ENCODE results near the gene AGTPBP1. TPM values are rescaled to one million over a fixed set of nuclear protein-coding genes. Genes with fewer than 3 reads are reported as not detected.

The AGTPBP1 gene
- total and polyA plus RNA-seq, 9 of the 15 experiments (the other 6 are each of a cell fraction or from before 2014, with no cell fraction given) = 1.4 to 7.9 (median 4.6) TPM

GRCh38 chr9:85528607-85529006 lies 213.1 kb downstream of the AGTPBP1 start:
- no peaks in the 10 kb centered on the region for H3K9me3 ChIP-seq (replicated peaks; ENCODE audit: control insufficient read depth, insufficient read depth, low read depth, low read length)
- H3K9ac ChIP-seq (ENCODE audit: insufficient read depth in 1 of 2, low read depth in 2 of 2, low read length in 2 of 2) = no peak overlapping the region
- no peak for FAIRE-seq
- no peak for DNase-seq (ENCODE audit: extremely low read depth in 1 of 4, low spot score in 3 of 4)
- intact Hi-C loops (cut with micrococcal nuclease) = no loop called here
- H4K20me1 ChIP-seq (replicated peaks; ENCODE audit: control insufficient read depth, insufficient read depth, low read length) = no peaks in the 10 kb centered on the region
- no peak overlapping the region for H3K4me3 ChIP-seq
- in situ Hi-C loops (cut with MboI) = no loop called here
- no peaks in the 10 kb centered on the region for H3K4me1 ChIP-seq (replicated peaks in 1 of 2; ENCODE audit: control insufficient read depth in 2 of 2, insufficient read depth in 2 of 2, low read length in 2 of 2)
- no peaks in the 10 kb centered on the region for H3K79me2 ChIP-seq (ENCODE audit: control insufficient read depth, insufficient read depth, low read length)
- H3K27me3 ChIP-seq (ENCODE audit: control insufficient read depth in 2 of 2, insufficient read depth in 2 of 2, low read length in 2 of 2) = peaks cover 0 to 3% of the 10 kb centered on the region in 2 experiments; a peak in 2 of 5 replicates
- BruUV-seq (replicated peaks) = no TSS peak
- H3K36me3 ChIP-seq (ENCODE audit: control insufficient read depth, insufficient read depth, low read length) = no peaks in the 10 kb centered on the region
- H2AFZ ChIP-seq (ENCODE audit: low read depth, low read length) = no peak overlapping the region
- no peak overlapping the region for H3K4me2 ChIP-seq (ENCODE audit: insufficient read depth, low read length)
- H3K27ac ChIP-seq (ENCODE audit: extremely low read depth, low read depth, low read length) = no peak overlapping the region
- H3K9me1 ChIP-seq (ENCODE audit: control insufficient read depth, insufficient read depth, low read length) = no peaks in the 10 kb centered on the region
- ChIA-PET POLR2A (interaction anchor here (0.8 kb wide), 1 partner anchor 1523 kb away, joined by 3 read pairs; no protein-coding TSS in a partner anchor), CTCF (ENCODE audit: low intra/inter-chr PET ratio) (no interaction called here)
- WGBS (ENCODE audit: insufficient coverage, low coverage, missing lambda C conversion rate) = 0% methylated on average over 3 of the region's 4 CpGs
- no peak for ATAC-seq
- TF ChIP-seq GTF2B (IDR thresholded peaks at IDR 0.05; ENCODE audit: extremely low read depth, insufficient read length) (no peak), HMGN3 (IDR thresholded peaks at IDR 0.05; ENCODE audit: borderline replicate concordance, extremely low read depth, insufficient read length, low read depth, low read length) (no peak), MAZ (CRISPR knock-in tag; conservative IDR thresholded peaks at IDR 0.05 in 1 of 2, IDR thresholded peaks at IDR 0.05 in 1 of 2) (no peak), ZNF347 (CRISPR knock-in tag; IDR thresholded peaks at IDR 0.05; ENCODE audit: low read depth) (no peak), CTCFL (IDR thresholded peaks at IDR 0.05; ENCODE audit: borderline replicate concordance, insufficient read depth, low read depth, low read length, poor library complexity, severe bottlenecking) (no peak), CBFB (CRISPR knock-in tag; IDR thresholded peaks at IDR 0.05) (no peak), ZNF217 (CRISPR knock-in tag; IDR thresholded peaks at IDR 0.05) (no peak), PHTF2 (CRISPR knock-in tag; IDR thresholded peaks at IDR 0.05) (no peak), HINFP (tag; conservative IDR thresholded peaks at IDR 0.05; ENCODE audit: low read depth) (no peak), BRD9 (IDR thresholded peaks at IDR 0.05; ENCODE audit: low read depth, partially characterized antibody) (no peak)
- TF ChIP-seq, protein P1, sequence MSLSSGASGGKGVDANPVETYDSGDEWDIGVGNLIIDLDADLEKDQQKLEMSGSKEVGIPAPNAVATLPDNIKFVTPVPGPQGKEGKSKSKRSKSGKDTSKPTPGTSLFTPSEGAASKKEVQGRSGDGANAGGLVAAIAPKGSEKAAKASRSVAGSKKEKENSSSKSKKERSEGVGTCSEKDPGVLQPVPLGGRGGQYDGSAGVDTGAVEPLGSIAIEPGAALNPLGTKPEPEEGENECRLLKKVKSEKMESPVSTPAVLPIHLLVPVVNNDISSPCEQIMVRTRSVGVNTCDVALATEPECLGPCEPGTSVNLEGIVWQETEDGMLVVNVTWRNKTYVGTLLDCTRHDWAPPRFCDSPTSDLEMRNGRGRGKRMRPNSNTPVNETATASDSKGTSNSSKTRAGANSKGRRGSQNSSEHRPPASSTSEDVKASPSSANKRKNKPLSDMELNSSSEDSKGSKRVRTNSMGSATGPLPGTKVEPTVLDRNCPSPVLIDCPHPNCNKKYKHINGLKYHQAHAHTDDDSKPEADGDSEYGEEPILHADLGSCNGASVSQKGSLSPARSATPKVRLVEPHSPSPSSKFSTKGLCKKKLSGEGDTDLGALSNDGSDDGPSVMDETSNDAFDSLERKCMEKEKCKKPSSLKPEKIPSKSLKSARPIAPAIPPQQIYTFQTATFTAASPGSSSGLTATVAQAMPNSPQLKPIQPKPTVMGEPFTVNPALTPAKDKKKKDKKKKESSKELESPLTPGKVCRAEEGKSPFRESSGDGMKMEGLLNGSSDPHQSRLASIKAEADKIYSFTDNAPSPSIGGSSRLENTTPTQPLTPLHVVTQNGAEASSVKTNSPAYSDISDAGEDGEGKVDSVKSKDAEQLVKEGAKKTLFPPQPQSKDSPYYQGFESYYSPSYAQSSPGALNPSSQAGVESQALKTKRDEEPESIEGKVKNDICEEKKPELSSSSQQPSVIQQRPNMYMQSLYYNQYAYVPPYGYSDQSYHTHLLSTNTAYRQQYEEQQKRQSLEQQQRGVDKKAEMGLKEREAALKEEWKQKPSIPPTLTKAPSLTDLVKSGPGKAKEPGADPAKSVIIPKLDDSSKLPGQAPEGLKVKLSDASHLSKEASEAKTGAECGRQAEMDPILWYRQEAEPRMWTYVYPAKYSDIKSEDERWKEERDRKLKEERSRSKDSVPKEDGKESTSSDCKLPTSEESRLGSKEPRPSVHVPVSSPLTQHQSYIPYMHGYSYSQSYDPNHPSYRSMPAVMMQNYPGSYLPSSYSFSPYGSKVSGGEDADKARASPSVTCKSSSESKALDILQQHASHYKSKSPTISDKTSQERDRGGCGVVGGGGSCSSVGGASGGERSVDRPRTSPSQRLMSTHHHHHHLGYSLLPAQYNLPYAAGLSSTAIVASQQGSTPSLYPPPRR (CRISPR knock-in tag; IDR thresholded peaks at IDR 0.05; ENCODE audit: borderline replicate concordance) = no peak

All from K562 (cell line).